Neutrophil (primary cell): ENCODE data around the gene RAMP1.

Experiments
- H3K27ac ChIP-seq: fragments of 200-600 bp; sonication (generic); 2 replicates; pipeline ENCODE4 v1.5.1; 2016; ENCODE audit warnings: mild to moderate bottlenecking, moderate library complexity
- H3K27me3 ChIP-seq: fragments of 200-600 bp; sonication (generic); 2 replicates; pipeline ENCODE4 v1.6.0; 2016; ENCODE audit warnings: mild to moderate bottlenecking
- H3K36me3 ChIP-seq: fragments of 200-600 bp; sonication (generic); 2 replicates; pipeline ENCODE4 v1.5.1; 2017
- H3K4me1 ChIP-seq, 2 experiments: fragments of 200-600 bp in 1 of 2; sonication (generic) in 1 of 2; 1 replicate in 1 of 2; 2 replicates in 1 of 2; pipeline versions ENCODE4 v1.5.1 to v1.6.1; 2013 to 2016; ENCODE audit warnings: low read depth in 1 of 2, low read length in 1 of 2, mild to moderate bottlenecking in 1 of 2, moderate library complexity in 1 of 2; ENCODE audit not compliant: control insufficient read depth in 1 of 2, insufficient read depth in 1 of 2
- H3K4me3 ChIP-seq, 2 experiments: fragments of 200-600 bp in 1 of 2; sonication (generic) in 1 of 2; 1 replicate in 1 of 2; 2 replicates in 1 of 2; pipeline ENCODE4 v1.5.1; 2013 to 2016; ENCODE audit warnings: low read depth in 1 of 2, low read length in 1 of 2, mild to moderate bottlenecking in 1 of 2, moderate library complexity in 1 of 2
- H3K9me3 ChIP-seq: fragments of 200-600 bp; sonication (generic); 2 replicates; pipeline ENCODE4 v1.5.1; 2016
- CTCF ChIP-seq: fragments of 200-600 bp; sonication (generic); IDR thresholded peaks from 2 replicates; pipeline ENCODE4 v1.5.1; 2016; ENCODE audit warnings: antibody characterized with exemption

Gene RAMP1

GRCh38 chr2:237894986-237895543 is 35.6 kb downstream of the RAMP1 start:
- Histone ChIP-seq H3K9me3 (no peaks in the 10 kb centered on the region), H3K36me3 (no peaks in the 10 kb centered on the region), H3K4me3 (no peak overlapping the region), H3K27ac (no peak overlapping the region), H3K4me1 (peaks cover 16 to 20% of the 10 kb centered on the region in 2 experiments), H3K27me3 (no peaks in the 10 kb centered on the region)
- no peak for TF ChIP-seq CTCF

GRCh38 chr2:237895544-237896506 is 36.4 kb downstream of the RAMP1 start:
- H3K9me3 ChIP-seq: no peaks in the 10 kb centered on the region
- no peak for TF ChIP-seq CTCF
- H3K36me3 ChIP-seq: no peaks in the 10 kb centered on the region
- no peak overlapping the region for H3K27ac ChIP-seq
- peaks cover 16 to 20% of the 10 kb centered on the region in 2 experiments for H3K4me1 ChIP-seq
- no peak overlapping the region for H3K4me3 ChIP-seq
- no peaks in the 10 kb centered on the region for H3K27me3 ChIP-seq

- TF ChIP-seq CTCF: no peak
- H3K4me3 ChIP-seq: no peak overlapping the region
- peaks cover 16 to 20% of the 10 kb centered on the region in 2 experiments for H3K4me1 ChIP-seq
- H3K9me3 ChIP-seq: no peaks in the 10 kb centered on the region
- H3K36me3 ChIP-seq: no peaks in the 10 kb centered on the region
- no peaks in the 10 kb centered on the region for H3K27me3 ChIP-seq
- no peak overlapping the region for H3K27ac ChIP-seq
Measured at GRCh38 chr2:237896507-237896892, 37.1 kb downstream of the RAMP1 start.

- Histone ChIP-seq H3K9me3 (no peaks in the 10 kb centered on the region), H3K36me3 (no peaks in the 10 kb centered on the region), H3K27ac (no peak overlapping the region), H3K4me3 (no peak overlapping the region), H3K27me3 (no peaks in the 10 kb centered on the region), H3K4me1 (peaks cover 16 to 20% of the 10 kb centered on the region in 2 experiments)
- no peak for TF ChIP-seq CTCF
Measured at GRCh38 chr2:237896956-237897355, 37.5 kb downstream of the RAMP1 start.

- no peak overlapping the region for H3K4me3 ChIP-seq
- H3K9me3 ChIP-seq: no peaks in the 10 kb centered on the region
- H3K4me1 ChIP-seq: peaks cover 16 to 20% of the 10 kb centered on the region in 2 experiments
- peak overlapping the region; percentile 61 for H3K27ac ChIP-seq
- H3K27me3 ChIP-seq: no peaks in the 10 kb centered on the region
- no peak for TF ChIP-seq CTCF
- no peaks in the 10 kb centered on the region for H3K36me3 ChIP-seq
Measured at GRCh38 chr2:237898057-237898414, 38.6 kb downstream of the RAMP1 start.
